ENCODE results near the gene TDRD7. TPM values are rescaled to one million over a fixed set of nuclear protein-coding genes. Genes with fewer than 3 reads are reported as not detected.
A peak's percentile ranks its signal among the peaks of the same experiment; 100 is the strongest.

TDRD7 gene
- total and polyA plus RNA-seq, 2 of the 13 experiments (the other 11 are each of a cell fraction or from before 2014, with no cell fraction given), result 9.8 to 15.5 TPM

GRCh38 chr9:97386733-97387503 lies 25.0 kb upstream of the TDRD7 start (continued):
- TF ChIP-seq, protein P1, sequence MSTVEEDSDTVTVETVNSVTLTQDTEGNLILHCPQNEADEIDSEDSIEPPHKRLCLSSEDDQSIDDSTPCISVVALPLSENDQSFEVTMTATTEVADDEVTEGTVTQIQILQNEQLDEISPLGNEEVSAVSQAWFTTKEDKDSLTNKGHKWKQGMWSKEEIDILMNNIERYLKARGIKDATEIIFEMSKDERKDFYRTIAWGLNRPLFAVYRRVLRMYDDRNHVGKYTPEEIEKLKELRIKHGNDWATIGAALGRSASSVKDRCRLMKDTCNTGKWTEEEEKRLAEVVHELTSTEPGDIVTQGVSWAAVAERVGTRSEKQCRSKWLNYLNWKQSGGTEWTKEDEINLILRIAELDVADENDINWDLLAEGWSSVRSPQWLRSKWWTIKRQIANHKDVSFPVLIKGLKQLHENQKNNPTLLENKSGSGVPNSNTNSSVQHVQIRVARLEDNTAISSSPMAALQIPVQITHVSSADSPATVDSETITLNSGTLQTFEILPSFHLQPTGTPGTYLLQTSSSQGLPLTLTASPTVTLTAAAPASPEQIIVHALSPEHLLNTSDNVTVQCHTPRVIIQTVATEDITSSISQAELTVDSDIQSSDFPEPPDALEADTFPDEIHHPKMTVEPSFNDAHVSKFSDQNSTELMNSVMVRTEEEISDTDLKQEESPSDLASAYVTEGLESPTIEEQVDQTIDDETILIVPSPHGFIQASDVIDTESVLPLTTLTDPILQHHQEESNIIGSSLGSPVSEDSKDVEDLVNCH (CRISPR knock-in tag; IDR thresholded peaks at IDR 0.05), result no peak
- no peak for TF ChIP-seq ZNF180 (CRISPR knock-in tag; IDR thresholded peaks at IDR 0.05; ENCODE audit: borderline replicate concordance, low read depth)
- TF ChIP-seq, protein P2, sequence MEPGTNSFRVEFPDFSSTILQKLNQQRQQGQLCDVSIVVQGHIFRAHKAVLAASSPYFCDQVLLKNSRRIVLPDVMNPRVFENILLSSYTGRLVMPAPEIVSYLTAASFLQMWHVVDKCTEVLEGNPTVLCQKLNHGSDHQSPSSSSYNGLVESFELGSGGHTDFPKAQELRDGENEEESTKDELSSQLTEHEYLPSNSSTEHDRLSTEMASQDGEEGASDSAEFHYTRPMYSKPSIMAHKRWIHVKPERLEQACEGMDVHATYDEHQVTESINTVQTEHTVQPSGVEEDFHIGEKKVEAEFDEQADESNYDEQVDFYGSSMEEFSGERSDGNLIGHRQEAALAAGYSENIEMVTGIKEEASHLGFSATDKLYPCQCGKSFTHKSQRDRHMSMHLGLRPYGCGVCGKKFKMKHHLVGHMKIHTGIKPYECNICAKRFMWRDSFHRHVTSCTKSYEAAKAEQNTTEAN (CRISPR knock-in tag; conservative IDR thresholded peaks at IDR 0.05), result 0 out of 2 replicates have a peak, but pooled peaks have one; percentile 28
- TF ChIP-seq THAP11 (CRISPR knock-in tag; IDR thresholded peaks at IDR 0.05), result peak; percentile 40
- TF ChIP-seq, protein P3, sequence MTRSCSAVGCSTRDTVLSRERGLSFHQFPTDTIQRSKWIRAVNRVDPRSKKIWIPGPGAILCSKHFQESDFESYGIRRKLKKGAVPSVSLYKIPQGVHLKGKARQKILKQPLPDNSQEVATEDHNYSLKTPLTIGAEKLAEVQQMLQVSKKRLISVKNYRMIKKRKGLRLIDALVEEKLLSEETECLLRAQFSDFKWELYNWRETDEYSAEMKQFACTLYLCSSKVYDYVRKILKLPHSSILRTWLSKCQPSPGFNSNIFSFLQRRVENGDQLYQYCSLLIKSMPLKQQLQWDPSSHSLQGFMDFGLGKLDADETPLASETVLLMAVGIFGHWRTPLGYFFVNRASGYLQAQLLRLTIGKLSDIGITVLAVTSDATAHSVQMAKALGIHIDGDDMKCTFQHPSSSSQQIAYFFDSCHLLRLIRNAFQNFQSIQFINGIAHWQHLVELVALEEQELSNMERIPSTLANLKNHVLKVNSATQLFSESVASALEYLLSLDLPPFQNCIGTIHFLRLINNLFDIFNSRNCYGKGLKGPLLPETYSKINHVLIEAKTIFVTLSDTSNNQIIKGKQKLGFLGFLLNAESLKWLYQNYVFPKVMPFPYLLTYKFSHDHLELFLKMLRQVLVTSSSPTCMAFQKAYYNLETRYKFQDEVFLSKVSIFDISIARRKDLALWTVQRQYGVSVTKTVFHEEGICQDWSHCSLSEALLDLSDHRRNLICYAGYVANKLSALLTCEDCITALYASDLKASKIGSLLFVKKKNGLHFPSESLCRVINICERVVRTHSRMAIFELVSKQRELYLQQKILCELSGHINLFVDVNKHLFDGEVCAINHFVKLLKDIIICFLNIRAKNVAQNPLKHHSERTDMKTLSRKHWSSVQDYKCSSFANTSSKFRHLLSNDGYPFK (CRISPR knock-in tag; IDR thresholded peaks at IDR 0.05; ENCODE audit: borderline replicate concordance), result no peak
- peak; percentile 67; the same call in 1 of the 2 replicates for TF ChIP-seq ZNF546 (CRISPR knock-in tag; conservative IDR thresholded peaks at IDR 0.05)
- TF ChIP-seq MTERF4 (CRISPR knock-in tag; IDR thresholded peaks at IDR 0.05), result no peak
- no peak for TF ChIP-seq HNRNPK (IDR thresholded peaks at IDR 0.05; ENCODE audit: low read depth, low read length, poor library complexity, severe bottlenecking)
- TF ChIP-seq FOXA1 (IDR thresholded peaks at IDR 0.05), result no peak
- no peak; the same call in 1 of the 2 replicates for TF ChIP-seq FOXA1 (CRISPR knock-in tag; IDR thresholded peaks at IDR 0.05)
- TF ChIP-seq DNMT1 (CRISPR knock-in tag; IDR thresholded peaks at IDR 0.05), result no peak
- no peak for TF ChIP-seq NR3C1 (CRISPR knock-in tag; IDR thresholded peaks at IDR 0.05)
- TF ChIP-seq, protein P4, sequence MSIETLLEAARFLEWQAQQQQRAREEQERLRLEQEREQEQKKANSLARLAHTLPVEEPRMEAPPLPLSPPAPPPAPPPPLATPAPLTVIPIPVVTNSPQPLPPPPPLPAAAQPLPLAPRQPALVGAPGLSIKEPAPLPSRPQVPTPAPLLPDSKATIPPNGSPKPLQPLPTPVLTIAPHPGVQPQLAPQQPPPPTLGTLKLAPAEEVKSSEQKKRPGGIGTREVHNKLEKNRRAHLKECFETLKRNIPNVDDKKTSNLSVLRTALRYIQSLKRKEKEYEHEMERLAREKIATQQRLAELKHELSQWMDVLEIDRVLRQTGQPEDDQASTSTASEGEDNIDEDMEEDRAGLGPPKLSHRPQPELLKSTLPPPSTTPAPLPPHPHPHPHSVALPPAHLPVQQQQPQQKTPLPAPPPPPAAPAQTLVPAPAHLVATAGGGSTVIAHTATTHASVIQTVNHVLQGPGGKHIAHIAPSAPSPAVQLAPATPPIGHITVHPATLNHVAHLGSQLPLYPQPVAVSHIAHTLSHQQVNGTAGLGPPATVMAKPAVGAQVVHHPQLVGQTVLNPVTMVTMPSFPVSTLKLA (IDR thresholded peaks at IDR 0.05), result no peak
- no peak for TF ChIP-seq ATF7-NPFF (CRISPR knock-in tag; IDR thresholded peaks at IDR 0.05; ENCODE audit: low read depth)
- 0 out of 2 replicates have a peak, but pooled peaks have one; percentile 86 for TF ChIP-seq SIN3A (IDR thresholded peaks at IDR 0.05; ENCODE audit: borderline replicate concordance, low read depth, low read length)
- TF ChIP-seq ZNF839 (CRISPR knock-in tag; IDR thresholded peaks at IDR 0.05; ENCODE audit: borderline replicate concordance), result peak; percentile 82
- TF ChIP-seq ZKSCAN8 (CRISPR knock-in tag; IDR thresholded peaks at IDR 0.05; ENCODE audit: borderline replicate concordance), result peak; percentile 27; the same call in 1 of the 2 replicates
- no peak for TF ChIP-seq TGIF2 (CRISPR knock-in tag; IDR thresholded peaks at IDR 0.05)
- TF ChIP-seq ZFAT (CRISPR knock-in tag; conservative IDR thresholded peaks at IDR 0.05), result no peak
- TF ChIP-seq NR2C2 (CRISPR knock-in tag; IDR thresholded peaks at IDR 0.05; ENCODE audit: borderline replicate concordance), result 0 out of 2 replicates have a peak, but pooled peaks have one; percentile 26
- TF ChIP-seq ONECUT2 (CRISPR knock-in tag; IDR thresholded peaks at IDR 0.05), result no peak

All from HepG2 (cell line).